GM21528 (cell line): ENCODE measurements around the gene ODAD4.
"Not testable (repeated sequence)": the region's sequence is repeated elsewhere in the genome, so short reads cannot be mapped to it uniquely, and the experiment has no call there.

Source experiments
- ATAC-seq: cut with Tn5 transposase; IDR thresholded peaks from one replicate; pipeline ENCODE4 v1.9.1; 2021; ENCODE audit warnings: mild to moderate bottlenecking, moderate library complexity; ENCODE audit not compliant: unreplicated experiment, low FRiP score

The ODAD4 gene

DNA sequence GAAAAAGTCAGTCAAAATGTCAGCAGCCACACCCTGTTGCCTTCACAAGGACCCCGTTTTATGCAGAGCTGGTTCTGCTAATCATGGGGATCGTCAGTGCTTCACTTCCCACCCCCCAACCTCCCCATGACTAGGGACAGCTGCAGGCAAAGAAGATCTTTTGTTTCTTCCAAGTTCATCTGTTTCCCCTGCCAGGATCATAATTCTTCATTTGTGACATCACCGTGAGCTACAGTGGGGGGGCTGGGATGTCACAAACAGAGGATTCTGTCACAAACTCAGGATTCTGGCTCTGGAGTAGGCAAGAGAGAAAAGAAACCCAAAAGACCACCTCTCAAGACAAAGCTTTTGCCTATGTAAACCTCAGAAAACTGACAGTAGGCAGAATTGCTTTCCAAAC is 62.2 kb downstream of the ODAD4 start:
- ATAC-seq: no peak

DNA sequence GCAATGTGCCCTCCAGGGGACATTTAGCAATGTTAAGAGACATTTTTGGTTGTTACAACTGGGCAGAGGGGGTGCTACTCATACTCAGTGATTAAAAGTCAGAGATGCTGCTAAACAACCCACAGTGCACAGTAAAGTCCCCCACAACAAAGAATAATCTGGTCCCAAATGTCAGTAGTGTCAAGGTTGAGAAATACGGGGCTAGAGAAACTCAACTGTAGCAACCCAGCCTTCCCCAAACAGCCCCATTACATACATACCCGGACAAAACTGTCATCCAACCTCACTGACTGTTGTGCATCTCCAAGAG is 66.4 kb downstream of the ODAD4 start:
- ATAC-seq: no peak

DNA sequence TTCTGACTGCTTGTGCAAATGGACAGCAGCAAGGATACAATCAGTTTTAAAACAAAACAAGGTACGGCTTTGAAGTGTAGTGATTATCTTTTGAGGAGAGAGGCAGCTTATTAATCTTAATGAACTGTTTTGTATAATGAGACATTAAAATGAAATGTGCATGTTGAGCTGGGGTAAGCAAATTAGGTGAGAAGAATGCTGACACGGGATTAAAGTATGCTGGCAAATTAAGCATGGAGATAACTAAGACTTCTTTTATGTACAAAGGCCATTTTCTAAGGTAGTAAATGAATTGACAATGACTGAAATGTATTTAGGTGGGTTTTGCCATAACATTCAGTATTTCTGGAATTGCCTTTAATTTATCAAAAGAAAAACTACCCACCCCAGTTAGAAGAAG is 68.1 kb downstream of the ODAD4 start:
- no peak for ATAC-seq

DNA sequence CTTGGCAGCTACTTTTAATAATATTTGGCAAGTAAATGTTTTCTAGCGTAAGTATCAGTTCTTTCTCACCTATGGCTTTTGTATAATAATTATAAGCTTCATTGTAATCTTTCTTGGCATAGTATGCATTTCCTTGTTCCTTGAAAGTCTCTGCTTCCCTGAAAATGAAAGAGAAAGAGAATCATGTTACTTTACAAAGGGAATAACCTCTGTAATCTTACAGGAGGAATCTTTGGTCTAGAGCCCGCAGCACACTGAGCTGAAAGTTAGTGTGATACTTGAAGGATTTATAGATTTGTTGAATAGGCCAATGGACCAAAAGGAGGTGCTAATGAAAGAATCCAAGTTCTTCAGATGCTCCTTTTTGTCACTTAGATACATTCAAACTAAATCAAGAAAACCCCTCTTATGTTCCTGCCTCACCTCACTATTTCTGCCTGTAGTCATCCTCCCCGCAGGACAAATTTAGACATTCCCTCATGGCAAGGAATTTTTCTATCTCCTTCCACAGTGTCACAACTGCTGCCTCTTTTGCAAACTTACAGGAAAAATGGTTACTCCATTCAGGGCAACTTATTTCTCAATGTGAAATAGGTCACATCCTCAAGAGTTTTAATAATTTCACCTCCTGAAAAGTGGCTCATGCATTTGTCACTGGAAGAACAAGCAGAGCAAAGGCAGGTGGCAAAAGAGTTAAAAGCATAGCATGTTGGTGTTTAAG is 70.2 kb downstream of the ODAD4 start:
- no peak for ATAC-seq

DNA sequence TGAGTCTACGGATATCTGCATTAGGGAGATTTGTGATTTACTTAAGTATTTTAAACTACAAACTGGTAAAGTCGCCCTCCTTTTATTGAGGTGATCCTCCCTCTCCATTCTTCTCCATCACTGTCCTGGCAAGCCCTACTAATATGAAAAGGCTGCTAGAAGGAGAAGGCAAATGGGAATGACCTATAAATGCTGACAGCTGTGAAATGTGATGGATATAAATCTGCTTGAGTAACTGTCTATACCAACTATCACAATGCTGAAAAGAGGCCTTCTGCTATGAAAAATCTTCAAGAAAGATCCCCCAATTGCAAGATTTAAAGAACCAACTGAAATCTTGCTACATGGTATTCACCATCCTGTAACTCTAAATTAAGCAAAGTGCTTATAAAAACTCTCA is 71.3 kb downstream of the ODAD4 start:
- no peak for ATAC-seq

DNA sequence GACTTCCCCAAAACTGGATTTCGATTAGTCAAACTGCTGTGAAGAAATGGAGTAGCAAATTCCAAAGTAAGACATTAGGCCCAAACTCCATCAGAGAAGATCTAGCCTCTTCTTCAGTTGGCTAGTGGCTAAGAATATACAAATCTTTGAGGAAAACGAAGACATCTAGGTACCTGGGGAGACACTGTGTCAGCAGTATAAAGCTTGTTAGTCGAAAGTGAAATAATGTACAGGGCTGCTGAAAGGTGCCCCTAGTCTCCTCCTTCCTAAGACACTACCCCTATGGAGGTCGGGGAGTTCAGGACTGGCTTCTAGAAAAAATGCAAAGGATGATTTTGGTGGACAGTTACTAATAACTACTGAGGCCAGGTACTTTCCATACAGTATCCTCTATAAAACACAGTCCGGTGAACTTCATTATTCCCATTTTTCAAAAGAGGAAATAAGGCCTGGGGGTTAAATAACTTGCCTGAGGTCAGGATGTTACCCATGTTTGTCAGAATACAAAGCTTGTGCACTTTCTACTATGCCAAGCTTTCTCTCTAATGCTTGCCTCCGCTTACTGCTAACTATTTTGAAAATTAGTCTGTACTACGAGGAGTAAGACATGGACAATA is 71.9 kb downstream of the ODAD4 start:
- no peak for ATAC-seq

DNA sequence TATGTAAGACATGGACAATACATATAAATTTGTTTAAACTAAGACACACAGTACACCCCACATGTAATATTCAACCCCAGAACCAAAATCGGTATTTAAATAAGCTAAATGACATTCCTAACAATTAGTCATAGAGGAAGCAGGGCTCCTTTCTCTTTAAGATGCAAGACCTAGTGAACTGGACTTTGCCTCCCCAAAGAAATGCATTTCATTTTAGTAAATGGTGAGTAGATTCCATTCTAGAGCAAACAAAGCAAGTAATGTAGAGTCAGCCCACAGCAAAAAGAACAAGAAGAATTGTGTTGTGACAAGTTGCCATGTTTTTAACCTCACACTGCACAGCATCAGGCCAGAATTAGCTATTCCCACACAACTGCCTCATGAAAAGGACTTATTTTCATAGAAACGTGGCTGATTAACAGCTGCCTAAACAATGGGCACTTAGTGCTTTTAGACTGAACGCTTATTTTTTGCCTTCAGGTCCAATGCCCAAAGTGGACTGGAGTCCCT is 72.4 kb downstream of the ODAD4 start:
- ATAC-seq: no peak

DNA sequence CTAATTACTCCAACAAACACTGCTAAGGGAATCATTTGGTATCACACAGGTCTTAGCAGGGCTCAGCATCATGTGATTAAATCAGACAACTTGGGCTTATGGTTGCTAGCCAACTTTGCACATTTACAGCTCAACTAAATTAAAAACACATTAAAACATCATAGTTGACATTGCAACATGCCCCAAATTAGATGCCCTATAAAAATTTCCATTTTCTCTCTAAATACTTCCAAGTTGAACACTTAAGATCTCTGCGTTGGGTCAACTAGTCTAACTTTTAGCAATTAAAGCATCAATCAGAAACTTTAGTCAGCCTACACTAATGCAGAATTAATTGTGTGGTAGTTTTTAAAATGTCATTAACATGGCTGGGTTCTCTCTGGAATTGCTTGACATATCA is 74.7 kb downstream of the ODAD4 start:
- no peak for ATAC-seq

DNA sequence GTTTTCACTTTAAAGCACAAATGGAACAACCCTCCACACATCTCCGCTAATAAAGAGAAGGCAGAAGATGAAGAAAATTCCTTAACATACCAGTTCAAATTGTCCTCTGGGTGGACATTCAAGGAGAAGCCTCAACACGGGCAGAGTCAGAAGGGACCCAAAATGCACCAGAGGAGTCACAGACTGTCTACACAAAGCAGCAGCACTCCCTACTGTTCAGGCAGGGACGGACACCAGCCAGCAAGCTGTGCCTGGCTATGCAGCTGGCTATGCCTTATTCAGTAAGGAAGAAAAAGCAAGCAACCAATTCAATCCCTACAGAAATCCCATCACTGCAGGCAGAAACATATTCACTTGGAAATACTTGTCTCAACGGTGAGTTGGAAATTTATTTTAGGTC is 78.8 kb downstream of the ODAD4 start:
- ATAC-seq: no peak

DNA sequence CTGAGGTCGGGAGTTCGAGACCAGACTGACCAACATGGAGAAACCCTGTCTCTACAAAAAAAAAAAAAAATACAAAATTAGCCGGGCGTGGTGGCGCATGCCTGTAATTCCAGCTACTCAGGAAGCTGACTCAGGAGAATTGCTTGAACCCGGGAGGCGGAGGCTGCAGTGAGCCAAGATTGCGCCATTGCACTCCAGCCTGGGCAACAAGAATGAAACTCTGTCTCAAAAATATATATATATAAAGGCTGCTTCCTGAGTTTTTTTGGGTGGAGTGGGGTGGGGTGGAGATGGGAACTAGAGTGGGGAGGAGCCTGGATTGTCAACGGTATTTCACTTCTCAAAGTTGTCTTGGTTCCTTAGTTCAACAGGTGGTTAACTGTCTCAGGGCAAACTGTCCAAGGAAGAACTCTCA is 79.9 kb downstream of the ODAD4 start:
- not testable (repeated sequence) for ATAC-seq

DNA sequence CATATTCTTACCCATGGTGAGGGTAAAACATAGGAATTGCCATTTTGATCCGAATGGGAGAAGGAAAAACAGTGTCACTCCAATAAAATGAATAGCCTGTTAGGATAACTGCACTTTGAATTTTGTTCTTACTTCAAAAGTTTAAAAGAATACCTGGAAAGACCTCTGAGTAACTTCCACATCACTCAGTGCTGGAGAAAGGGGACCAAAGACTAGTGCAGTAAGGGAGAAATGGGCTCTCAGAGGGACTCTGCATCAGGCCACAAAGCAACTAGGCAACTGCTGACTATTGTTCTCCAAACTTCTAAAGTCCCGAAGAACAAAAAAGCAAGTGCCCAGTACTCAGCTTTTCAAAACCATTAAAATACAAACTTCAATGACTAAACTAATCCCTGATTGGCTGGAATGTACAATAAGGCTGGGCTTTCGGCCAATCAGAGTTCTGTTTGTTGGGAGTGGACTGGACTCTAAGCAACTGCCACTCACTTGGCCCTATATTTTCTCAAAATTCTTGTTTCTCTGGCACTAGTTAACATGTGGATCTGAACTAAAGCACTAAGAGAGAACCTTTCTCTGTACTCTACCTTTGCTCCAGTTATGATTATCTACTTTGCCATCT is 80.6 kb downstream of the ODAD4 start:
- no peak for ATAC-seq

DNA sequence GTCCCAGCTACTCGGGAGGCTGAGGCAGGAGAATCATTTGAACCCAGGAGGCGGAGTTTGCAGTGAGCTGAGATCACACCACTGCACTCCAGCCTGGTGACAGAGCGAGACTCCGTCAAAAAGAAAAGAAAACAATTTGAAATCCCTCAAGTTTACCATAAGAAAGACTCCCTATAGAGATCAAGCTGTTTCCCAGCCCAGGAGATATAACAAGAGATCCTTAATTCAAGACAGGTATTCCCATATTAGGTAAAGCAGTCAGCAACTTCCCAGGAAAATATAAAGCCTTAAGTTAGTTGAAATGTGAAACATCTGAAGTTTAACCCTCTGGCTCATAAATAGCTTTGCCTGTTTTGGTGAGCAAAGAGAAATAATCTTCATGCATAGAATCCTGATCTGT is 81.9 kb downstream of the ODAD4 start:
- ATAC-seq: not testable (repeated sequence)

DNA sequence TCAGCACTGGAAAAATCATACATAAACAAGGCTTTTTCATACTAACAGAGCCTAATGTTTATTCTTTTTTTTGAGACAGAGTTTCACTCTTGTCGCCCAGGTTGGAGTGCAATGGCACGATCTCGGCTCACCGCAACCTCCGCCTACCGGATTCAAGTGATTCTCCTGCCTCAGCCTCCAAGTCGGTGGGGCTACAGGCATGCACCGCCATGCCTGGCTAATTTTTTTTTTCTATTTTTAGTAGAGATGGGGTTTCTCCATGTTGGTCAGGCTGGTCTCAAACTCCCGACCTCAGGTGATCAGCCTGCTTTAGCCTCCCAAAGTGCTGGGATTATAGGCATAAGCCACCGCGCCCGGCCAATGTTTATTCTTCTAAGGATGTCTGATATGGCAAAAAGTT is 83.3 kb downstream of the ODAD4 start:
- ATAC-seq: not testable (repeated sequence)
